GM23338 (cell line): Measurements from ENCODE around the gene ZGLP1. TPM values are rescaled to one million over a fixed set of nuclear protein-coding genes. Genes with fewer than 3 reads are reported as not detected.

Experiments
- ATAC-seq: fragments of 200-7000 bp; cut with Tn5 transposase; 3 replicates; pipeline ENCODE4 v1.9.1; 2020
- DNase-seq: peaks from one replicate; pipeline ENCODE4 v3.0.0-alpha.2; 2015; ENCODE audit warnings: low spot score
- H2AFZ ChIP-seq: fragments of 200-600 bp; sonication (generic); 2 replicates; pipeline ENCODE4 v1.8.0; 2016; ENCODE audit warnings: antibody characterized with exemption, mild to moderate bottlenecking, moderate library complexity
- H3F3A ChIP-seq: fragments of 200-600 bp; sonication (generic); replicated peaks from 2 replicates; pipeline ENCODE4 v1.8.0; 2017; ENCODE audit warnings: antibody characterized with exemption, mixed run types, low read depth
- H3K27ac ChIP-seq: fragments of 200-600 bp; sonication (generic); 2 replicates; pipeline ENCODE4 v1.6.1; 2016; ENCODE audit warnings: low read depth
- H3K27me3 ChIP-seq: fragments of 200-600 bp; sonication (generic); 2 replicates; pipeline ENCODE4 v1.8.0; 2016; ENCODE audit warnings: mild to moderate bottlenecking, mixed run types, moderate library complexity; ENCODE audit not compliant: insufficient read depth
- H3K36me3 ChIP-seq: fragments of 200-600 bp; sonication (generic); 2 replicates; pipeline ENCODE4 v1.8.0; 2016; ENCODE audit warnings: mild to moderate bottlenecking; ENCODE audit not compliant: insufficient read depth
- H3K4me1 ChIP-seq: fragments of 200-600 bp; sonication (generic); 2 replicates; pipeline ENCODE4 v1.8.0; 2016; ENCODE audit warnings: mild to moderate bottlenecking, moderate library complexity; ENCODE audit not compliant: insufficient read depth
- H3K4me2 ChIP-seq: fragments of 200-600 bp; sonication (generic); 2 replicates; pipeline ENCODE4 v1.7.1; 2017; ENCODE audit warnings: mixed run types
- H3K4me3 ChIP-seq: fragments of 200-600 bp; sonication (generic); 2 replicates; pipeline ENCODE4 v1.6.1; 2016; ENCODE audit warnings: mixed run types
- H3K79me2 ChIP-seq: fragments of 200-600 bp; sonication (generic); replicated peaks from 2 replicates; pipeline ENCODE4 v1.8.0; 2017; ENCODE audit warnings: mild to moderate bottlenecking; ENCODE audit not compliant: insufficient read depth
- H3K9me2 ChIP-seq: fragments of 200-600 bp; sonication (generic); 2 replicates; pipeline ENCODE4 v1.8.0; 2017; ENCODE audit not compliant: insufficient read depth
- H4K20me1 ChIP-seq: fragments of 200-600 bp; sonication (generic); replicated peaks from 2 replicates; pipeline ENCODE4 v1.8.0; 2017; ENCODE audit warnings: mild to moderate bottlenecking; ENCODE audit not compliant: insufficient read depth
- H3K27ac Mint-ChIP-seq: 2 replicates; pipeline ENCODE4 v1.8.0; 2020; ENCODE audit warnings: inconsistent platforms, mild to moderate bottlenecking, moderate library complexity, mixed read lengths
- H3K27me3 Mint-ChIP-seq: 3 replicates; pipeline ENCODE4 v1.8.0; 2022; ENCODE audit warnings: low read depth, mild to moderate bottlenecking, moderate library complexity, mixed read lengths, inconsistent platforms; ENCODE audit not compliant: insufficient read depth, poor library complexity
- H3K36me3 Mint-ChIP-seq: 3 replicates; pipeline ENCODE4 v1.8.0; 2021; ENCODE audit warnings: low read depth, mild to moderate bottlenecking, inconsistent platforms, moderate library complexity, mixed read lengths
- H3K4me1 Mint-ChIP-seq: 3 replicates; pipeline ENCODE4 v1.8.0; 2020; ENCODE audit warnings: mild to moderate bottlenecking, inconsistent platforms, mixed read lengths
- H3K4me3 Mint-ChIP-seq: 3 replicates; pipeline ENCODE4 v1.8.0; 2021; ENCODE audit warnings: moderate library complexity, mild to moderate bottlenecking, inconsistent platforms, mixed read lengths
- H3K9me3 Mint-ChIP-seq: 3 replicates; pipeline ENCODE4 v1.8.0; 2020; ENCODE audit warnings: moderate library complexity, mild to moderate bottlenecking, inconsistent platforms, mixed read lengths
- CREB1 ChIP-seq: fragments of 250-450 bp; sonication (Bioruptor Pico); IDR thresholded peaks from 2 replicates; pipeline ENCODE4 v1.5.0; 2020; ENCODE audit warnings: low read depth, mild to moderate bottlenecking, moderate library complexity
- ETS1 ChIP-seq: IDR thresholded peaks from 2 replicates; pipeline ENCODE4 v1.6.1; 2016; ENCODE audit warnings: antibody characterized with exemption
- EZH2 ChIP-seq: fragments of 200-600 bp; sonication (generic); IDR thresholded peaks from one replicate; pipeline ENCODE4 v1.8.0; 2017; ENCODE audit warnings: antibody characterized with exemption, mild to moderate bottlenecking, low read depth; ENCODE audit not compliant: unreplicated experiment
- EZH2phosphoT487 ChIP-seq: fragments of 200-600 bp; sonication (generic); IDR thresholded peaks from one replicate; pipeline ENCODE4 v1.8.1; 2018; ENCODE audit warnings: antibody characterized with exemption; ENCODE audit not compliant: unreplicated experiment
- NANOG ChIP-seq: IDR thresholded peaks from 2 replicates; pipeline ENCODE4 v1.6.1; 2016; ENCODE audit warnings: antibody characterized with exemption, borderline replicate concordance
- POLR2AphosphoS5 ChIP-seq: IDR thresholded peaks from 2 replicates; pipeline ENCODE4 v1.6.1; 2016; ENCODE audit warnings: antibody characterized with exemption, low read depth
- ZNF114 ChIP-seq: fragments of 250-450 bp; sonication (Bioruptor Pico); IDR thresholded peaks from 2 replicates; pipeline ENCODE4 v1.5.0; 2020; ENCODE audit warnings: mild to moderate bottlenecking, moderate library complexity
- long read RNA-seq: library from polyadenylated mRNA; unstranded; transcript quantifications from one replicate; pipeline ENCODE4 v2.0.0, GENCODE V29; 2020; ENCODE audit not compliant: unreplicated experiment
- polyA plus RNA-seq: library from polyadenylated mRNA; unstranded; fragments of >200 nt; fragmentation: Nextera tagmentation; extraction: Ambion mirVana; gene quantifications from 2 replicates; pipeline ENCODE4 v1.2.1, GENCODE V29; 2016
- total RNA-seq: library from RNA; depleted of rRNA; stranded (reverse); fragments of >200 nt; shearing (Covaris generic); gene quantifications from 2 replicates; pipeline ENCODE4 v1.2.3, GENCODE V29; 2014; rRNA removed

The ZGLP1 gene
- total RNA-seq: 1.5 and 4.7 TPM in 2 replicates
- polyA plus RNA-seq: 5.3 and 5.9 TPM in 2 replicates
- long read RNA-seq: 0 reads

DNA sequence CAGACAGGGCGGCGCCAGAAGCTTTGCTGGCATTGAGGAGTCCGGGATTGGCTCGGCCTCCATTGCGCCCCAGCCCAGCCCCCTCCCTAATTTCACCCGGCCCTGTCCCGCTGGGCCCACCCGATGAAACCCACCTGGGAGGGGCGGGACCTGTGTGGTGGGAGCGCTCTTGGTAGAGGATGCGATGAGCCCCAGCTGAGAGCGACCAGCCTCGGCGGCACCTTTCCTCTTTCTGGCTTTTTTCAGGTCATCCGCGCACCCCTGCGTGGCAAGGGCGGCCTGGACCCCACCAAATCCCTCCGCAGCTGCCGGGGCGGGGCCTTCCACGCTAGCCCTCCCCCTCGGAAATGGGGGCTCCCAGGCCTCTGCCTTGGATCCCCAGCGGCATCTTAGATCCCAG lies at the start of gene ZGLP1:
TSS of gene ZGLP1 (minus strand) at position 393 of the 400 bp plus-strand sequence.
- ATAC-seq (no peak), DNase-seq (no peak)
- Histone ChIP-seq H3K4me3 (no peak within 1 kb of the TSS), H3K79me2 (peaks cover under 1% of the 10 kb centered on the region; the same call in 1 of the 2 replicates), H3K4me1 (no peaks in the 10 kb centered on the region), H3K27ac (no peak within 1 kb of the TSS), H3K9me2 (no peaks in the 10 kb centered on the region), H3K36me3 (no peaks in the 10 kb centered on the region), H4K20me1 (no peaks in the 10 kb centered on the region), H3K27me3 (no peaks in the 10 kb centered on the region), H3K4me2 (no peak within 1 kb of the TSS), H3F3A (no peaks in the 10 kb centered on the region), H2AFZ (no peak within 1 kb of the TSS)
- Mint-ChIP-seq H3K27me3 (peaks cover 17% of the 10 kb centered on the region), H3K4me1 (no peaks in the 10 kb centered on the region; the same call in 1 of the 3 replicates), H3K27ac (no peak within 1 kb of the TSS), H3K9me3 (no peaks in the 10 kb centered on the region), H3K4me3 (no peak within 1 kb of the TSS; the same call in 2 of the 3 replicates), H3K36me3 (peaks cover 7% of the 10 kb centered on the region)
- no peak for TF ChIP-seq EZH2phosphoT487
- TF ChIP-seq CREB1 (CRISPR knock-in tag): no peak
- no peak for TF ChIP-seq ETS1
- TF ChIP-seq NANOG: no peak
- no peak for TF ChIP-seq ZNF114 (CRISPR knock-in tag)

DNA sequence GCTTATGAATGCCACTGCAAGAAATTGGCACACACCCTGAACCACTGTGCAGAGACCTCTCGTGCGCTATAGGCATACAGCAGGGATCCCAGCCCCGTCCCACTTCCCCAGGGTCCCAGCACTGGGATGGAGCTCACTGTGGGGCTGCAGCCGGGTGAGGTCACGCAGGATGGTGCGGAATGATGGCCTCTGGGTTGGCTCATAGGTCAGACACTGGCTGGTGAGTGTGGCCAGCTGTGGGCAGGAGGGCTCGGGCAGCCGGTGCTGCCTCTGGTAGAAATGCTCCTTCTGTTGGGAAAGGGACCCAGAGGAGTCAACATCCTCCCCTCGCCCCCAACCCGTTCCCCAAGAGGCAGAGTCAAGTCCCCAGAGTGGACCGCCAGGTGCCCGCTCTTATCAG lies 46.8 kb upstream of the ZGLP1 start:
- no peaks in the 10 kb centered on the region for H3K9me2 ChIP-seq
- no peak overlapping the region for H2AFZ ChIP-seq
- H3K27me3 ChIP-seq: no peaks in the 10 kb centered on the region
- Mint-ChIP-seq H3K4me1 (peaks cover 10% of the 10 kb centered on the region), H3K4me3 (no peak overlapping the region), H3K9me3 (no peaks in the 10 kb centered on the region), H3K27ac (no peak overlapping the region), H3K27me3 (peaks cover 21% of the 10 kb centered on the region), H3K36me3 (peaks cover 16% of the 10 kb centered on the region; the same call in 2 of the 3 replicates)
- H3K27ac ChIP-seq: no peak overlapping the region
- H3K4me3 ChIP-seq: no peak overlapping the region
- no peak for TF ChIP-seq CREB1 (CRISPR knock-in tag)
- TF ChIP-seq ETS1: no peak
- TF ChIP-seq POLR2AphosphoS5: no peak
- H3K4me1 ChIP-seq: peaks cover 11% of the 10 kb centered on the region
- ATAC-seq (no peak), DNase-seq (no peak)
- no peak overlapping the region for H3K4me2 ChIP-seq
- H3K79me2 ChIP-seq: no peaks in the 10 kb centered on the region
- no peaks in the 10 kb centered on the region for H3K36me3 ChIP-seq
- H4K20me1 ChIP-seq: no peaks in the 10 kb centered on the region
- H3F3A ChIP-seq: peaks cover 11% of the 10 kb centered on the region; the same call in 1 of the 2 replicates

DNA sequence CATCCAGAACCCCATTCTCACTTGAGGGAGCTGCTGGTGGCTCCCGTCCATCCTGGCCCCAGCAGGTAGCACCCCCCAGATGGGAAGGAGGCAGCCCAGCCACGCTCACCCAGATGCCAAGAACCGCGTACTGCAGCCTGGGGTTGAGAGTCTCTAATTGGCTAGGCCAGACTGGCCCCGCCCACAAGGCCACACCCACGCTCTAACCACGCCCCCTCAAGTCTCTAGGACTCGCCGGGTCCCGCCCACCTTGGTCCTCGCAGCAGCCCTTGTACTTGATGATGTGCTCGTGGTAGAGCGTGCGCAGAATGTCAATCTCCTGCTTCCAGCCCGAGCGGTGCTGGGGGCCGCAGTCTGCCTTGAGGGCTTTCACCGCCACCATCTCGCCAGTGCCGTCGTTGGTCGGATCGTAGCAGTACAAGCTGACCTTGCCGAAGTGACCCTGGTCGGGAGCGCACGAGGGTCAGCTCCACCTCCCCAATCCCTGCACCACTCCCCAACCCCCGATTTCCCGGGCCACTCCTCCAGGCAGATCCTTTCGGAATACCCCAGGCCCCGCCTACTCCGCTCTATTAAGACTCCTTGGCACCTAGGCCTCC lies 44.3 kb upstream of the ZGLP1 start:
- H3K36me3 Mint-ChIP-seq: peaks cover 13% of the 10 kb centered on the region; the same call in 2 of the 3 replicates
- Histone ChIP-seq H2AFZ (peak overlapping the region; percentile 93), H3K27ac (0 out of 2 replicates have a peak overlapping the region, but pooled peaks have one; percentile 85), H3F3A (peaks cover 11% of the 10 kb centered on the region; the same call in 1 of the 2 replicates), H3K9me2 (no peaks in the 10 kb centered on the region), H3K4me3 (peak overlapping the region; percentile 91), H3K4me2 (peak overlapping the region; percentile 100), H4K20me1 (no peaks in the 10 kb centered on the region), H3K4me1 (peaks cover 11% of the 10 kb centered on the region), H3K36me3 (no peaks in the 10 kb centered on the region), H3K79me2 (no peaks in the 10 kb centered on the region), H3K27me3 (no peaks in the 10 kb centered on the region)
- peak; percentile 66 for ATAC-seq
- TF ChIP-seq POLR2AphosphoS5 (peak; percentile 73), EZH2phosphoT487 (no peak), EZH2 (no peak)
- peak; percentile 100 for DNase-seq
- H3K9me3 Mint-ChIP-seq: no peaks in the 10 kb centered on the region
- peak overlapping the region; percentile 84 for H3K4me3 Mint-ChIP-seq
- peaks cover 21% of the 10 kb centered on the region for H3K27me3 Mint-ChIP-seq
- peak overlapping the region; percentile 93 for H3K27ac Mint-ChIP-seq
- H3K4me1 Mint-ChIP-seq: peaks cover 10% of the 10 kb centered on the region
